Stimulated activated CD4-positive, alpha-beta T cell treated with anti-CD3 and anti-CD28 coated beads, Interleukin-15, amount 100 ng/mL, for 48 hours (primary cell): ENCODE results near the gene UVSSA.
"Not testable (repeated sequence)": the region's sequence is repeated elsewhere in the genome, so short reads cannot be mapped to it uniquely, and the experiment has no call there.

Source experiments
- DNase-seq, 2 donors: peaks; one replicate each; pipeline ENCODE4 v3.0.0-alpha.2; 2020; ENCODE audit warnings: low read depth in 2 of 2

UVSSA gene

DNA sequence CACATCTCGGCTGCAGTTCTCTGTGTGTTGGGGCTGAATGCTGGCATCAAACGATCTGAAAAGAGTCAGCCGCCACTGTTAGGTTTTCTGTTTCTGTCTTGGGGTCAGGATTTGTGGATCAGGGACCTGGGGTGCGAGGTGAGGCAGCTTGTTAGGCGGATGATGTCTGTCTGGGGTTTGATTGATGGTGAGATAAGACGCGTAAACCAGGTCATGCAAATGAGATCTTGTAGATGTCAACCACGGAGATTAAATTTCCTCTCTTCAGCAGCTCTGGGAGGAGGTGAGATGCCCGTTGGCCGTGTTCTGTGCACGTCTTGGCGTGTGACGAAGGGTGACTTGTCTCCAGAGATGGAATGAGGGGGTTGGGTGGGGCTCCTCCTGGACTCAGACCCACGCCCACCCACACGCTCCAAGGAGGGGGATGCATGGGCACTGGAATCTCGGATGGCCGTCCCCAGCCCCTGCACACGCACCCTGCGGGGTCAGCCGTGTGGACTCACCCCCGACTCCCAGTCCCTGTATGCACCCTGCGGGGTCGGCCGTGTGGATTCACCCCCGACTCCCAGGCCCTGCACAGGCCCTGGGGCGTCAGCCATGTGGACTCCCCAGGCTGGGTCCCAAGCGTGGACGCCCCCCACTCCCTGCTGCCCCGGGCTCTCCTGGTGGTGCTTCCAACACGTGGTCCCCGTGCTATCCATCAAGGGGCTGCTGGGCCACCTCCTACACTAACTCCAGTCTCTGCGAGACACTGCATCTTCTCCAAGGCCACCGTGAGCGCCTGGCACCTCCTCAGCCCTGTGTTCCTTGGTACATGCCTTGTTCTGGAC is 16.0 kb upstream of the UVSSA start:
- DNase-seq = peak; percentile 55 to 59

DNA sequence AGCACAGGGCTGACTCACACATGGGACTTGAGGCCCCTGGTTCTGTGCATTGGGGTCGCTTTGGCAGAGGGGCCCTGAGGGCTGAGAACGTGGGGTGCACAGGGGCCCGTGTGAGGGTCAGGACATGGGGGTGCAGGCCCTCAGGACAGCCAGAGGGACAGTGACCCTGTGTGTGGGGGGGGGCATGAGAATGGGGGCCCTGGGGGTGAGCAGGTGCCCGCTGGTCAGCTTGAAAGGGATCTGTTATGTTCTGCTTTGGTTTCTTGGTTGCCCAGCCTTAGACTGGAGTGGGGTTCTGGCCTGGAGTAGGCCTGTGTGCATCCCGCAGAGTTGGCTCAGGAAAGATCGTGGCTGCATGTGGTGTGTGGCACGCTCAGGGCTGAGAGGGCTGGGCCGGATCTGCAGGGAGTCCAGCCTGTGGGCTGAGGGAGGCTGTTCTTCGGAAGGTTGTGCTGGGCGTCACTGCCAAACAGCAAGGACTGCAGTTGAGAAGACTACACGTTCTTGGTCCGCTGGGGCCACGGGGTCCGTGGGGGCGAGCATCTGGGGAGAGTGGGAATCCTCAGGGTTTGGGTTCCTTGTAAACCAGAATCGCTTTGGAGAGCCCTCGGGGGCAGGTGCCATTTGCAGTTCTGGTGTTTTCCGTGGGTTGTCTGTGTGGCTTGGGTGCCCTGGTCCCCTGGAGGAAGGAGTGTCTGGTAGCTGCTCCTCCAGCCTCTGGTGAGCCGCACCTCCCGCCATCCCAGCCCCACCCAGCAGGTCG is 15.2 kb upstream of the UVSSA start:
- no peak for DNase-seq

DNA sequence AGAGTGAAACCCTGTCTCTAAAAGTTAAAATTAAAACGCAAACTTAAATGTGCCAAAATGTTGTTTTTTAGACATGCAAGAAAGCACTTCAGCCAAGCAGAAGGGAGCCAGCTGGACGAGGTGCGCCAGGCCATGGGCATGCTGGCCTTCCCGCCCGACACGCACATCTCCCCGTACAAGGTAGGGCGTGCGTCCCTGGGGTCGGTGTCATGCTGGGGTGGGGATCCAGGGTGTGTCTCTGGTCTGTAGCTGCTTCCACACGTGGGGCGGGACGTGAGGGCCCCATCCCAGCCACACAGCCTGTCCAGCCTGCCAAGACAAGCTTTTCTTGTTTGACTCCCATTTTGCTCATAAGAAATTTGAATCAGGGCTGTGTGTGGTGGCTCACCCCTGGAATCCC is 14.3 kb upstream of the UVSSA start:
- no peak for DNase-seq

DNA sequence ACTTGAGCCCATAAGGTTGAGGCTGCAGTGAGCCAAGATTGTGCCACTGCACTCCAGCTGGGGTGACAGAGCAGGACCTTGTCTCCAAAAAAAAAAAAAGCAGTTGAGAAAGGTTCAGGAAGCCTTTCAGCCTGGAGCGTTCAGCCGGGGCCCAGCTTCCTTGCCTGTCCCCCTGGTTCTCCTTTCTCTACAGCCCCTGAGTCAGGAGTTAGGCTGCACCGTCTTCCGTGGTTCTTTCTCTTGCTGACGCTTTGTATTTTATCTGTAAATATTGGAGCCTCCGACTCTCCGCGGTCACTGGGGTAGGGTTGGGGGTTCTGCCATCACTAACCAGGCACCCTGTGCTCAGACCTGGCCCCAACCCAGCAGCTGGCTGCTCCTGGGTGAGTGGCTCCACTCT is 13.8 kb upstream of the UVSSA start:
- no peak for DNase-seq

DNA sequence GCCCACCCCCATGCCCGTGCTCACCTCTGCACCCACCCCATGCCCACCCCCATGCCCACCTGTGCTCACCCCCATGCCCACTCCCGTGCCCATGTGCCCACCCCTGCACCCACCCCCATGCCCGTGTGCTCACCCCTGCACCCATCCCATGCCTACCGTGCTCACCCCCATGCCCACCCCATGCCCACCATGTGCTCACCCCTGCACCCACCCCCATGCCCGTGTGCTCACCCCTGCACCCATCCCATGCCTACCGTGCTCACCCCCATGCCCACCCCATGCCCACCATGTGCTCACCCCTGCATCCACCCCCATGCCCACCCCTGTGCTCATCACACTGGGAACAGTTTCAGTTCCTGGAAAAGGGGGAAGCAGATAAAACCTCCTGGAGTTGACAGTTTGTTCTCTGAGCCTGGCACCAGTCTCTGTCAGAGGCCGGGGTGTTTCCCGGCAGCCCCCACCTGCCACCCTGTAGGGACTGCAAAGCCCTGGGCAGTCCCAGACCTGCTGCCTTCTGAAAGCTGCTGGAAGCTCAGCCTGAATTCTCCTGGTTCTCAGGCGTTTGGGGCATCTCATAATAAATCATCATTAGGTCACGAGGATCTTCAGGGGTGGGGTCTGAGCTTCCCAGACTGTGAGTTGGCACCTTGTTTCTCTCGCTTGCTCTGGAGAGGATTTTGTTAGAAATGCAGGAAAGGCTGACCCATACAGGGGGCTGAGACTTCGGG is 13.0 kb upstream of the UVSSA start:
- DNase-seq = not testable (repeated sequence)

DNA sequence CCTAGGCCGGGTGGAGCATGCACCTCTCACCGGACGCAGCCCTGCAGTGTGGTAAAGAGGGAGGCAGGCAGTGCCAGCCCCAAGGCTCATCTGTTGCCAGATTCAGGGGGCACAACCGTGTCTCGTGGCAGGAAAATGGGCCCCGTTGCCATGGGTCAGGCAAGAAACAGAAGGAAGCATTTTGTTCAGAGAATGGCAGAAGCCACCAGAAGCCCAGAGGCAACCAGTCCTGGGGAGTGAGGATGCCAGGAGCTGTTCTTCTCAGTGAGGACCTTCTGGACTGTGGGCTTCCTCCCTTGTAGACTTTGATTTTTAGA is 12.5 kb upstream of the UVSSA start:
- no peak for DNase-seq

DNA sequence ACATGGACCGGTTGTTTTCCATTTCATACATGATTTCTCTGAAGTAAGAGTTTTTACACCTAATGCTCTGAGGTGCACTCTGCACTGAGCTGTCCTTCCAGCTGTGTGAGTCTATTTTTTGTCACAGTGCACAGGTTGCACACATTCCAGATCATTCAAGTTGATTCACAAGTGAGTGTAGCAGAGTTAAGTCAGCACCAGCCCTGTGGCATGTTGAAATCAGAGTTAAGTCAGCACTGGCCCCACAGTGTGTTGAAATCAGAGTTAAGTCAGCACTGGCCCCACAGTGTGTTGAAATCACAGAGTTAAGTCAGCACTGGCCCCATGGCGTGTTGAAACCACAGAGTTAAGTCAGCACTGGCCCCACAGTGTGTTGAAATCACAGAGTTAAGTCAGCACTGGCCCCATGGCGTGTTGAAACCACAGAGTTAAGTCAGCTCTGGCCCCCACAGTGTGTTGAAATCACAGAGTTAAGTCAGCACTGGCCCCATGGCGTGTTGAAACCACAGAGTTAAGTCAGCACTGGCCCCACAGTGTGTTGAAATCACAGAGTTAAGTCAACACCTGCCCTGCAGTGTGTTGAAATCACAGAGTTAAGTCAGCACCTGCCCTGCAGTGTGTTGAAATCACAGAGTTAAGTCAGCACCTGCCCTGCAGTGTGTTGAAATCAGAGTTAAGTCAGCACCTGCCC is 11.7 kb upstream of the UVSSA start:
- not testable (repeated sequence) for DNase-seq

DNA sequence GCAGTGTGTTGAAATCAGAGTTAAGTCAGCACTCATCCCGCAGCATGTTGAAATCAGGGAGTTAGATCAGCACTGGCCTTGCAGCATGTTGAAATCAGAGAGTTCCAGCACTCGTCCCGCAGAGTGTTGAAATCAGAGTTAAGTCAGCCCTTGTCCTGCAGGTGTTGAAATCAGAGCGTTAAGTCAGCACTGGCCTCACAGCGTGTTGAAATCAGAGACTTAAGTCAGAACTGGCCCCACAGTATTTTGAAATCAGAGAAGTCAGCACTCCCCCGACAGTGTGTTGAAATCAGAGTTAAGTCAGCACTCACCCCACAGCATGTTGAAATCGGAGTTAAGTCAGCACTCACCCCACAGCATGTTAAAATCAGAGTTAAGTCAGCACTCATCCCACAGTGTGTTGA is 10.9 kb upstream of the UVSSA start:
- DNase-seq = no peak

DNA sequence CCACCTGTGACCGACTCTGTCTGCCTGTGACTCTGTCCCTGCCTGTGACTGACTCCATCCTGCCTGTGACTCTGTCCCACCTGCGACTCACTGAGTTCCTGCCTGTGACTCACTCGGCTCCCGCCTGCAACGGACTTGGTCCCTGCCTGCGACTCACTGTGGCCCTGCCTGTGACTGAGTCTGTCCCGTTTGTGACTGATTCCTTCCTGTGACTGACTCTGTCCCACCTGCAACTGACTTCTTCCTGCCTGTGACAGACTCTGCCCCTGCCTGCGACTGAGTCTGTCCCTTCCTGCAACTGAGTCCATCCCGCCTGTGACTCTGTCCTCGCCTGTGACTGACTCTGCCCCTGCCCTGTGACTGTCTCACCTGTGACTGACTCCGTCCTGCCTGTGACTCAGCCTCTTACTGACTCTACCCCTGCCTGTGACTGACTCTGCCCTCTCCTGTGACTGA is 9.6 kb upstream of the UVSSA start:
- DNase-seq = peak; percentile 73 to 74

DNA sequence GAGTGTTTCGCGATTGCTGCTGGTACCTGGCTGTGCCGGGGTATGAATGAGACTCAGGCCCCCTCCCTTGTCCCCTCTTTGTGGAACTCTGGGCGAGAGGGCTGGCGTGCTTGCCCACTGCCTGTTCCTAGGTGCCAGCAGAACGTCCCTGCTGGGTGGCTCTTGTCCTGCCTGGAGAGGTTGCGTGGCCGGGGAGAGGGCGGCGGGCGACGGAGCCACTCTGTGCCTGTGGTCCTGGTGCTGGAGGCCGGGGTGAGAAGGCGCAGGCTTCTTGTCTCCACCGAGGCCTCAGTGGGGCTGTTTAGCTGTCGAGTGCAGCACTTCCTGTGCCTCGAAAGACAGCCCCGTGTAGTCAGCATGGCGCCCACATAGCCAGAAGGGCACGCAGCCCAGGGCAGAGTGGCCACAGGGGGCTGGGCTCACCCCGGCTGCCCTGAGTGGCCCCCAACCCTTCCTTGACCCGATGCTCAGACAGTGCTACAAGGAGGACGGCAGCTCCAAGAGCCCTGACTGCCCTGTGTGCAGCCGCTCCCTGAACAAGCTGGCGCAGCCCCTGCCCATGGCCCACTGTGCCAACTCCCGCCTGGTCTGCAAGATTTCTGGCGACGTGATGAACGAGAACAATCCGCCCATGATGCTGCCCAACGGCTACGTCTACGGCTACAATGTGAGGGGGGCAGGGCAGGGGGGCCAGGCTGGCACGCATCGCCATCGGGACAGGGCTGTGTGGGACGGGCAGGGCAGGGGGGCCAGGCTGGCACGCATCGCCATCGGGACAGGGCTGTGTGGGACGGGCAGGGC is 8.9 kb upstream of the UVSSA start:
- no peak for DNase-seq

DNA sequence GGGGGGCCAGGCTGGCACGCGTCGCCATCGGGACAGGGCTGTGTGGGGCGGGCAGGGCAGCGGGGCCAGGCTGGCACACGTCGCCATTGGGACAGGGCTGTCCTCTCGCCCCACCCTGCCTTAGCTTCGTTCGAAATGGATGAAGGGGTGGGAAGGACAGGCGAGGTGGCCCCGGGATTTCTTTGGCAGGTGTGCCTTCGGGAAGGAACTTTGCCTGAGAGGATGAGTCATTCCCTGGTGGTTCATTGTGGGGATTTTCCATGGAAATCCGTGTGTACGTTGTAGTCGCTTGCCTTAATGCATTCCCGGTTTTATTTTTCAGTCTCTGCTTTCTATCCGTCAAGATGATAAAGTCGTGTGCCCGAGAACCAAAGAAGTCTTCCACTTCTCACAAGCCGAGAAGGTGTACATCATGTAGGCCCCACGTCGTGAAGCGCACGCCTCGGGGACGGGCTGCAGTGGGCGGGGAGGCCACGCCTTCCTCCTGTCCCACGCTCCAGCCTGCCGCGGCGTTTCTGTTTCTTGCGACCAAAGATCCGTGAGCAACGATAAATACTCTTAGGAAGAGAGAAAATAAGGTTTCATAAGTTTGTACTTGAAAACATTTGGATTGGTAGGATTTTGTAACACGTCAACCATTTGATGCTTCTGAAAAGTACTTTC is 8.1 kb upstream of the UVSSA start:
- DNase-seq = no peak

DNA sequence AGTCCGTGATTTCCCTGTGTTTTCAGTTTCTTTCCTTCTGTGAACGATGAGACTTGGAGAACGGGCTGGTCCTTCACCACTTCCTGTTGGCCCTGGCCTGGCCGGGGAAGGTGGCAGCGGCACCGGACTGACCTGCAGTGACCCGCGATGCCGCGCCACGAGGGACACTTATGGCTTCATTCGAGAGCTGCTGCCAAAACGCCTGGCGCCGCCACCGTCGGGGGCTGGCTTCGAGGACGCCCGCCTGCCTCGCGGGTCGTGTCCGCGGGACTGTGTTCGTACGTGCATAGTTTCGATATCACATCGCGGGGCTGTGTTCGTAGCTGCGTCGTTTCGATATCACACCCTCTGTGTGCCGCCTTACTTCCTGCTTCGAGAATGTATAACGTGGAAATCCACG is 7.5 kb upstream of the UVSSA start:
- DNase-seq = no peak

DNA sequence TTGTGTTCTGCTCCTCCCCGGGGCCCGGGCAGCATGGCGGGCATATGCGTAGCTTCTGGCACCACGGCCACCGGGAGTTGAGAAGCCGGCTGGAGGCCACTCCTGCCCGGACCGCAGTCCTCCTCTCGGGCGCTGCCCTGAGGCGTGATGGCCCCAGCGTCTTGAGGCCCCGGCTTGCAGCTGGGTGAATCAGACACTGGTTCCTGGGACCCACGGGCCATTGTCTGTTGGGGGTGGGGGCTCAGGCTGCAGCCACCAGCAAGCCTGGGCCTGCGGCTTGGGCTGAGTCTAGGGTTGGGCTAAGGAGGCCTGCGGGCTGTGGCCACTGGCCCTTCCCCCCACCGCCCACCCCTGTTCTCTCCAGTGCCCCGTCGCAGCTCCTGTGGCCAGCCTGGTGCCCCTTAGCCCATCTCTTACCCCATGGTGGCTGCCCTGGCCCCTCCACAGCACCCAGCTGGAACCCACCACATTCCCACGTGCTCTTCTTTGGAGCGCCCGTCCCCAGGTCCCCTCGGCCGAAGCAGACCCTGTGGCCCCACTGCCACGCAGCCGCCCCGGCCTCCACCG is 6.7 kb upstream of the UVSSA start:
- no peak for DNase-seq

DNA sequence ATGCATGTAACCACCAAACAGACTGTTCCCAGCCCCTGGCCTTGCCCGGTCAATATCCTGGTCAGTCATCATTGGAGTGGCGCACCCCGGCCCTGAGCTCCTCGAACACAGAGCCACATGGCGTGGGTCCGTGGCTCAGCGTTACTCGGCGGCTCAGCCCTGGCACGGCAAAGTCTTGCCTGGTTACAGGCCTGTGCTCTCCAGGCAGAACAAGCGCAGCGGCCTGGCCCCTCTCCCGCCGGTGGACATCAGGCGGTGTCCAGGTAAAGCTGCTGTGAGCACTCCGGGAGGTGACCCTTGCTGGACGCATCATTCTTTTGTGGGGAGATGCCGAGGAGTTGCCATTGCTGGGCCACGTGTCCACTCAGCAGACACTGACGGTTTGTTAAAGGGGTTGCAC is 6.1 kb upstream of the UVSSA start:
- DNase-seq = no peak

DNA sequence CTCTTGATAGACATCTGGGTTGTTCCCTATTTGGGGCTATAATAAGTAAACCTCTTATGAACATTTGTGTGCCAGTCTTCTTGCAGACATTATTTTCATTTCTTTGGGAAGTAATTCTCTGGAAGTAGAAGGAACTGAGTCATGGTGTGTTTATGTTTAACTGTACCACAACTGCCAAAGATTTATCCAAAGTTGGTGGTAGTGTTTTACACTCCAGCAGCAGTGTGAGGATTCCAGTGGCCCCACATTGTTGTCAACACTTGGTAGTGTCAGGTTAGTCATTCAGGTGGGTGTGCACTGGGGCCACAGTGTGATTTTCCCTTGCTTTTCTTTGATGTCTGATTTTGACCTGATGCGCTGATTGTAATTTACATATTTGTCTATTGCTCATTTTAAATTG is 5.0 kb upstream of the UVSSA start:
- no peak for DNase-seq

DNA sequence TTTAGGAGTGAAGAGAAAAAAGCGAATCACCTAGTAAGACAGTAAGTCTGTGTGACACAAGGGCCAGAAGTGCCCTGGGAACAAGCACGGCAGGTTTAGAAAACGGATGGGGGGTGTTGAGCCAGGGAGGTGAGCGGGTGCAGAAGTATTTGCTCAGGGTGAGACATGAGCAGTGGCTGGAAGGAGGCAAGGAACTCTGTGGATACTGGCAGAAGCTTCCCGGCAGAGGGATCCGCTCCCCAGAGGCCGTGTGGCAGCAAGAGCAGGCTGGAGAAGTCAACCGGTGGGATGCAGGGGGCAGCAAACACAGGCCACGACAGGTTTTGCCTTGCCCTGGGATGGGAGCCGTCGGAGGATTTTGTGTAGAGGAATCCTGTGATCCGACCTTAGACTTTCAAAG is 2.3 kb upstream of the UVSSA start:
- no peak for DNase-seq

DNA sequence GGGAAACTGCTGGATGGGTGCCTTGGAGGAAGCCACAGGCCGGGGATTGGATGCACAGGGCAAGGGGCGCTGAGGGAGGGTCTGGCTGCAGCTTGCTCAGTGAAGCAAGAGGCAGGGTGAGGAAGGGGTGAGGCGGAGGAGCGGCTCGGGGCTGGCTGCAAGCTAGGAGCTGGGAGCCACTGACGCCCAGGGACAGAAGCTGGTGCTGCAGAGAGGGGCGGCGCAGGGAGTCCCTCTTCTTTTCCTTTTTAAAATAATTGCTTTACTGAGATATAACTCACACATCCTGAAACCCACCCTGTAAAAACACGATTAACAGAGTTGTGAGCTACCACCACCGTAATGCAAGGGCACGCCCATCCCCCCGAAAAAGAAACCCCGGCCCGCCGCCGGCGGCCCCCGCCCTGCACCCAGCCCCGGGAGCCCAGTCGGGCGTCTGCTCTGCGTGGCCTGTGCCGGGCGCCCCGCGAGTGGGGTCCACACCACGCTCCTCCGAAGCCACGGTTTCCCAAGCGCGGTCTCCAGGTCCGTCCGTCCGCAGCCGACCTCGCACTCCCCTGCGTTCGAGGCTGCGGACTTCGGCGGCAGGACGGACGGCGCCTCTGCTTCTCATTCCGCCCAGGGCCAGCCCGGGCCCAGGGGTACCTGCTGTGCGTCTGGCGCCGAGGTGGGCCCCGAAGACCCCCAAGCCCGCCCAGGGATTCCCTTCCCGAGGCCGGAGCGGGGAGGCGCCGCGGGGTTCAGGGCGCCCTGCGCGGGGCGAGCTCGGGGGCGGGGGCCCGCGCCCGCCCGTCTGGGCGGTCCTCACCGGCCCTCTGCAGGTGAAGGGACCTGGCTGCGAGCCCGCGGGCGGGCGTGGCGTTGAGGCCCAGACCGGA is 866 bp upstream of the UVSSA start:
- DNase-seq = peak in 1 of 2 donors; percentile 27

DNA sequence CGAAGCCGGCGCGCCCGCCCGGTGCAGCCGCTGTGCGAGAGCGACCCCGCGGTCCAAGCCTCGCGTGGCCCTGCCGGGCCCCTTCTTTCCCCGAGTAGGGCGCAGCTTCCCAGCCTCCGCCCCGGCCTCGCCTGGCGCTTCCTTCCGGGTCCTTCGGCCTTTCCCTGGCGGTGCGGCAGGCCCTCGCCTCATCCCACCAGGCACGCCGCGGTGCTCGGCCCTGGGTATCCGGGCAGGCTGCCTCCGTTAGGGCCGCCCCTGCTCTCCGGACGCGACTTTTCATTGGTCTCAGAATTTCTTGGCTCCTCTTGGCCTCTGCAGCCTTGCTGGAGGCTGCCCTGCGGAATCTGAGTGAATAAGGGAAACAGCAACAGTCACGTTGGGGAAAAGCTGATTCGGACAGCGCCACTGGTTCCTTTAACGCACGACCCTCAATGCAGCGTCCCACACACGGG is 429 bp downstream of the UVSSA start:
- DNase-seq = peak in 1 of 2 donors; percentile 31

DNA sequence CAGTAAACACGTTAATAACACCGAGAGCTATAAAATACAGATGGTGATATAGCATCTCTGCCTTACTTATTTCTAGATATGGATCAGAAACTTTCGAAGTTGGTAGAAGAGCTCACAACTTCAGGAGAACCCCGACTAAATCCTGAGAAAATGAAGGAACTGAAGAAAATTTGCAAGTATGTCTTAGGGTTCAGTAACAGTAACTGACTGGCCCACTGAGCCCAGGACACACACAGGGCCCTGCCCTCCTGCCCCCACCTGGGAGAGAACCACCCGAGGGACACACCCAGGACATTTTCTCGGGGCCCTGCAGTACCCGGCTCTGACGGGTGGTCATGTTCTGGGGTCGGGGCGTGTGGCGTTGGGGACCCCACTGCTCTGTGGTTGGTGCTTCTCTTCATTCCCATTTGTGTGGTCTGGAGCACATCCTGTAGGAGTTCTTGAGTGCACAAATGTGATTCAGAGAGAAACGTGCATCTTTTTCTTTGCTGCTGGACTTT is 1.1 kb downstream of the UVSSA start:
- DNase-seq = no peak
